Glutamatergic neuron (in vitro differentiated cells): ENCODE data around the gene PDE8A. TPM values are rescaled to one million over a fixed set of nuclear protein-coding genes. Genes with fewer than 3 reads are reported as not detected.

ENCODE experiments used
- DNase-seq: peaks from one replicate; pipeline ENCODE4 v3.0.0; 2022
- H3K27ac Mint-ChIP-seq: one replicate; pipeline ENCODE4 v1.8.0; 2020; ENCODE audit warnings: mild to moderate bottlenecking, mixed read lengths, inconsistent platforms; ENCODE audit not compliant: unreplicated experiment
- H3K27me3 Mint-ChIP-seq: one replicate; pipeline ENCODE4 v1.8.0; 2020; ENCODE audit warnings: mild to moderate bottlenecking, moderate library complexity, mixed read lengths, inconsistent platforms; ENCODE audit not compliant: unreplicated experiment
- H3K36me3 Mint-ChIP-seq: one replicate; pipeline ENCODE4 v1.8.0; 2020; ENCODE audit warnings: mild to moderate bottlenecking, mixed read lengths, inconsistent platforms; ENCODE audit not compliant: unreplicated experiment
- H3K4me1 Mint-ChIP-seq: one replicate; pipeline ENCODE4 v1.8.0; 2020; ENCODE audit warnings: mild to moderate bottlenecking, low read depth, mixed read lengths, inconsistent platforms; ENCODE audit not compliant: unreplicated experiment
- H3K4me3 Mint-ChIP-seq: one replicate; pipeline ENCODE4 v1.8.0; 2020; ENCODE audit warnings: mild to moderate bottlenecking, mixed read lengths, inconsistent platforms; ENCODE audit not compliant: unreplicated experiment
- H3K9me3 Mint-ChIP-seq: one replicate; pipeline ENCODE4 v1.8.0; 2020; ENCODE audit warnings: mild to moderate bottlenecking, moderate library complexity, mixed read lengths, inconsistent platforms; ENCODE audit not compliant: unreplicated experiment
- total RNA-seq: library from RNA; stranded (reverse); fragmentation: NEBNext Ultra II Directional; extraction: Animal tissue kit (Norgen Biotek cat#: 25700); gene quantifications from one replicate; pipeline ENCODE4 v1.2.1, GENCODE V29; 2021; ENCODE audit not compliant: unreplicated experiment
- TF ChIP-seq, protein P1 (sequence below): fragments of 200-600 bp; sonication (generic); IDR thresholded peaks from one replicate; pipeline ENCODE4 v1.5.0; 2021; ENCODE audit not compliant: partially characterized antibody, unreplicated experiment

The PDE8A gene
- total RNA-seq, 1 donor from 2014 or later = 5.7 TPM

DNA sequence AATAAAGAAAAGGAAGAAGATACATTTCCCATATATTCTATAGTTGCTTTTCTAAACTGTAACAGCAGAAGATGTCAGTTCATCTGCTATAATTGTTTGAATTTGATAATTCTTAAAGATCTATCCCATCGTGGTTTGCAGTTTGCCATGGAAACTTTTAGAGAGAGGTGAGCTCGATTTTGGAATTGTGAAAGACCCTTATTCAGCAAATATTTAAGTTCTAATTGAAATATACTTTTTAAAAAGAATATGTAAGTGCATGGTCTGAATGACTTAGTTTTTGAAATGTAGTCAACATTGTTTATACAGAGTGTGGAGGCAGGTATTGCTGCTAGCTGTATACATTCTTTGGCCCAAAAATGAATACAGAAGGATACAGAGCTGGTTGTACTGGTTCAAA lies 127.7 kb downstream of the PDE8A start:
- no peak for DNase-seq
- Mint-ChIP-seq H3K27me3 (no peaks in the 10 kb centered on the region), H3K27ac (no peak overlapping the region), H3K36me3 (no peaks in the 10 kb centered on the region), H3K9me3 (no peaks in the 10 kb centered on the region), H3K4me3 (no peak overlapping the region), H3K4me1 (no peaks in the 10 kb centered on the region)
- TF ChIP-seq, protein P1, sequence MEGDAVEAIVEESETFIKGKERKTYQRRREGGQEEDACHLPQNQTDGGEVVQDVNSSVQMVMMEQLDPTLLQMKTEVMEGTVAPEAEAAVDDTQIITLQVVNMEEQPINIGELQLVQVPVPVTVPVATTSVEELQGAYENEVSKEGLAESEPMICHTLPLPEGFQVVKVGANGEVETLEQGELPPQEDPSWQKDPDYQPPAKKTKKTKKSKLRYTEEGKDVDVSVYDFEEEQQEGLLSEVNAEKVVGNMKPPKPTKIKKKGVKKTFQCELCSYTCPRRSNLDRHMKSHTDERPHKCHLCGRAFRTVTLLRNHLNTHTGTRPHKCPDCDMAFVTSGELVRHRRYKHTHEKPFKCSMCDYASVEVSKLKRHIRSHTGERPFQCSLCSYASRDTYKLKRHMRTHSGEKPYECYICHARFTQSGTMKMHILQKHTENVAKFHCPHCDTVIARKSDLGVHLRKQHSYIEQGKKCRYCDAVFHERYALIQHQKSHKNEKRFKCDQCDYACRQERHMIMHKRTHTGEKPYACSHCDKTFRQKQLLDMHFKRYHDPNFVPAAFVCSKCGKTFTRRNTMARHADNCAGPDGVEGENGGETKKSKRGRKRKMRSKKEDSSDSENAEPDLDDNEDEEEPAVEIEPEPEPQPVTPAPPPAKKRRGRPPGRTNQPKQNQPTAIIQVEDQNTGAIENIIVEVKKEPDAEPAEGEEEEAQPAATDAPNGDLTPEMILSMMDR = no peak

DNA sequence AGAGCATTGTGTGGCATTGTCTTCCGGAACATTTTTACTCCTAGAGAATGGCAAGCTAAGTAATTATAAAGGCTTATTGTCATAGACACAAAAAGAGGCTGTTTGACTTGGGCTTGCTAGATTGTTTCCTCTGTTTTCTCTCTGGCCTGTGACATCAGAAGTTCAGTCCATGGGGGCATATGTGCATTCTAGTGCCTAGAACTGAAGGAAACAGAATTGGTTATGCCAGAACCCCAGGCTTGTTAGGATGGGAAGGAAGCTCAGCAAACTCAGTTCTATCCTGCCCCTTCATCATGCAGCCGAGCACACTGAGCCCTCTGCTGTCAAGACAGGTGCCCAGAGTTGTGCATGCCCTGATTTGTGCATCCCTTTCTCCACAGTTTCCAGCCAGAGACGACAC lies 131.3 kb downstream of the PDE8A start:
- Mint-ChIP-seq H3K9me3 (no peaks in the 10 kb centered on the region), H3K36me3 (peaks cover 4% of the 10 kb centered on the region), H3K27ac (no peak overlapping the region), H3K27me3 (no peaks in the 10 kb centered on the region), H3K4me1 (no peaks in the 10 kb centered on the region), H3K4me3 (no peak overlapping the region)
- TF ChIP-seq, protein P1 = no peak
- no peak for DNase-seq

DNA sequence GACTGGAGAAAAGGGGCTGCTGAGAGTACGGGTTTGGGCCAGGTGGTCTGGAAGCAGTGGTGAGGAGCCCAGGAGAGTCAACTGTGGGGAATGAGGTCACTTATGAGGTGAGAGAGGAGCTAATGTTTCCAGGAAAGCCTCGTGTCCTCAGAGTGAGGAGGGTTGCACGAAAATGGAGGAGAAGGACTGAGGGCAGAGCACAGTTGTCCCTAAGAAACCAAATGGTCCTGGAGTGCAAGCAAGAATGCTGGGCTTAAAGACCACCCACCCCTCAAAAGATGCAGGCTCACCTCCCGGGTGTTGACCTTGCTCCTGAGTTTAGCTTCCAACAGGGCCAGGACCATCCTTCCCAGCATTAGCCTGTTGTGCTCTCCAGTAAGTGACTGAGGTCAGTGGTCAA lies 133.2 kb downstream of the PDE8A start:
- no peaks in the 10 kb centered on the region for H3K9me3 Mint-ChIP-seq
- no peak overlapping the region for H3K27ac Mint-ChIP-seq
- no peak for DNase-seq
- no peaks in the 10 kb centered on the region for H3K27me3 Mint-ChIP-seq
- no peaks in the 10 kb centered on the region for H3K4me1 Mint-ChIP-seq
- TF ChIP-seq, protein P1 = no peak
- peaks cover 4% of the 10 kb centered on the region for H3K36me3 Mint-ChIP-seq
- H3K4me3 Mint-ChIP-seq = no peak overlapping the region

DNA sequence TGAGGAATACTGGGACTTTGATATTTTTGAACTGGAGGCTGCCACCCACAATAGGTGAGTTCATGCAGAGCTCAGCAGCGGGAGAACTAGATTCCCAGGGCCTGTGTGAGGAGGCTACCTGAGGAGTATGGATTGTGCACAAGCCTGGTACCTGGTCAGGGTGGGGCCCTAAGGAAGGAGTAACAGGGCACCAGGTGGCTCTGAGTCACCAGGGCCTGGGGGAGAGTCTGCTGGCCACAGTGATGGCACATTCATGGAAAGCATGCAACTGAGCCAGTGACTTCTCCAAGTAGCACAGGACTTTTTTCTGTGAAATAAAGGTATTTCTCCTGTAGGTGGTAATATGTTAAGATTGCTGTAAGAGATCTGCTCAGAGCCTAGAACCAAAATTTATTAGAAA lies 134.4 kb downstream of the PDE8A start:
- Mint-ChIP-seq H3K4me1 (no peaks in the 10 kb centered on the region), H3K27me3 (no peaks in the 10 kb centered on the region), H3K36me3 (peaks cover 4% of the 10 kb centered on the region), H3K4me3 (no peak overlapping the region), H3K27ac (no peak overlapping the region), H3K9me3 (no peaks in the 10 kb centered on the region)
- DNase-seq = no peak
- TF ChIP-seq, protein P1 = no peak

DNA sequence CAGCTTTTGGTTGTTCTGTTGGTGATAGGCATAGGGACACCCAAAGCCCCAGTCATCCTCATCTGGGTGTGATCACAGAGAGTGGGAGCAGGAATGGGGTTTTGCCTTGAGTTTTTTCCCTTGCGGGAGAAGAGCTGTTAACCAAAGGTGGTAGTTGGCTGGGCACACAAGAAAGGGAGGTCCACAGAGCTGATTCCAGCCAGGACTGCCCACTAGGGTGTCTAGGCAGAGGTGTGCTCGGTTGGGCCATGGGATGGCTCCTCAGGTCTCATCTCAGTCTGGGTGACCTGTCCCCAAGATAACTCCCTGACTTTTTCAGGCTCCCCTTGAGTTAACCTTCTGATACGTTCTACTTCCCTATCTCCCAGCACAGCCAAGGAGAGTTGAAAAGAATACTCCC lies 134.8 kb downstream of the PDE8A start:
- H3K4me3 Mint-ChIP-seq = no peak overlapping the region
- peaks cover 4% of the 10 kb centered on the region for H3K36me3 Mint-ChIP-seq
- no peak for DNase-seq
- TF ChIP-seq, protein P1 = no peak
- H3K9me3 Mint-ChIP-seq = no peaks in the 10 kb centered on the region
- no peak overlapping the region for H3K27ac Mint-ChIP-seq
- H3K4me1 Mint-ChIP-seq = no peaks in the 10 kb centered on the region
- no peaks in the 10 kb centered on the region for H3K27me3 Mint-ChIP-seq
